HUES48 (cell line): Measurements from ENCODE around the gene ASIC3.
A peak's percentile ranks its signal among the peaks of the same experiment; 100 is the strongest.
"Not testable (repeated sequence)": the region's sequence is repeated elsewhere in the genome, so short reads cannot be mapped to it uniquely, and the experiment has no call there.

ENCODE experiments used
- H3K27ac ChIP-seq: one replicate; pipeline ENCODE4 v1.7.0; 2013; ENCODE audit warnings: low read depth, low read length, inconsistent platforms
- H3K27me3 ChIP-seq: 2 replicates; pipeline ENCODE4 v1.6.1; 2013; ENCODE audit warnings: mild to moderate bottlenecking, low read length; ENCODE audit not compliant: control insufficient read depth, insufficient read depth
- H3K36me3 ChIP-seq: 2 replicates; pipeline ENCODE4 v1.6.1; 2013; ENCODE audit warnings: low read length; ENCODE audit not compliant: control insufficient read depth, insufficient read depth
- H3K4me1 ChIP-seq: 2 replicates; pipeline ENCODE4 v1.6.1; 2013; ENCODE audit warnings: mild to moderate bottlenecking, low read length; ENCODE audit not compliant: control insufficient read depth, insufficient read depth
- H3K4me3 ChIP-seq: 2 replicates; pipeline ENCODE4 v1.5.1; 2013; ENCODE audit warnings: mild to moderate bottlenecking, low read depth, low read length
- H3K9ac ChIP-seq: 2 replicates; pipeline ENCODE4 v1.6.1; 2013; ENCODE audit warnings: mild to moderate bottlenecking, low read depth, low read length, moderate library complexity
- H3K9me3 ChIP-seq: 2 replicates; pipeline ENCODE4 v1.6.1; 2013; ENCODE audit warnings: low read length; ENCODE audit not compliant: control insufficient read depth, insufficient read depth

The ASIC3 gene

DNA sequence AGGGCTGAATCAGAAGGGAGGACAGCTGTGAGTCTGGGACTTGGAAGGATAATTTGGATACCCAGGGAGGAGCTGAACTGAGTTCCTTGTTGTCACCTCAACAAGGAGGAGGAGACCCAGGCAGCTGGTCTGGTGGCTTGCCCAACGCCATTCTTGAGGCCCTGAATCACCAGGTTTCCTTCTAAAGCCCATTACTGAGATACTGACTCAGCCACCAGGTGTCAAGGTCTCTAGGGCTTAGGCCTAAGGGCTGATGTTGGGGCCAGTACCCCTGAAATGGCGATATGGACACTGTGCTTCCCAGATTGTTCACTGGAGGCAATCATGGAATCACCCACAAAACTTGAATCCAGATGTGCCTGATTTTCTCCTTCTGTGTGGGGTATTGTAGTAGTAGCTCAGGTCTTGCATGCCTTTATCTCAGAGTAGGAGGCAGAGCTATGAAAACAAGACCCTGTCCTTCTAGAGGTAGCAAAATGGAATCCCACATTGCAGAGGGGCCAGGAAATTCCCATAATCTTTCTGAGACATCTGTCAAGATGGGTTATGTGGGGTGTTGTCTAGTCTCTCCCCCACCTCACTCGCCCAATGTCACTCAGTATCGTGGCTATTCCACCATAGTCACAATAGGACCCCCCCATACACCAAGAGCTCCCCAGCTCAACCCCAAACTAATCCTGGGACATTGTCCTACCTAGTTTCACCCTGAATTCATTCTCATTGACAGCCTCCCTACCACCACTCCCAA lies 22.2 kb upstream of the ASIC3 start:
- peaks cover 3% of the 10 kb centered on the region; the same call in 1 of the 2 replicates for H3K27me3 ChIP-seq
- no peak overlapping the region for H3K4me3 ChIP-seq
- H3K9ac ChIP-seq = no peak overlapping the region
- no peaks in the 10 kb centered on the region for H3K36me3 ChIP-seq
- peak overlapping the region; percentile 14 for H3K27ac ChIP-seq
- peaks cover 6% of the 10 kb centered on the region for H3K4me1 ChIP-seq
- no peaks in the 10 kb centered on the region for H3K9me3 ChIP-seq

DNA sequence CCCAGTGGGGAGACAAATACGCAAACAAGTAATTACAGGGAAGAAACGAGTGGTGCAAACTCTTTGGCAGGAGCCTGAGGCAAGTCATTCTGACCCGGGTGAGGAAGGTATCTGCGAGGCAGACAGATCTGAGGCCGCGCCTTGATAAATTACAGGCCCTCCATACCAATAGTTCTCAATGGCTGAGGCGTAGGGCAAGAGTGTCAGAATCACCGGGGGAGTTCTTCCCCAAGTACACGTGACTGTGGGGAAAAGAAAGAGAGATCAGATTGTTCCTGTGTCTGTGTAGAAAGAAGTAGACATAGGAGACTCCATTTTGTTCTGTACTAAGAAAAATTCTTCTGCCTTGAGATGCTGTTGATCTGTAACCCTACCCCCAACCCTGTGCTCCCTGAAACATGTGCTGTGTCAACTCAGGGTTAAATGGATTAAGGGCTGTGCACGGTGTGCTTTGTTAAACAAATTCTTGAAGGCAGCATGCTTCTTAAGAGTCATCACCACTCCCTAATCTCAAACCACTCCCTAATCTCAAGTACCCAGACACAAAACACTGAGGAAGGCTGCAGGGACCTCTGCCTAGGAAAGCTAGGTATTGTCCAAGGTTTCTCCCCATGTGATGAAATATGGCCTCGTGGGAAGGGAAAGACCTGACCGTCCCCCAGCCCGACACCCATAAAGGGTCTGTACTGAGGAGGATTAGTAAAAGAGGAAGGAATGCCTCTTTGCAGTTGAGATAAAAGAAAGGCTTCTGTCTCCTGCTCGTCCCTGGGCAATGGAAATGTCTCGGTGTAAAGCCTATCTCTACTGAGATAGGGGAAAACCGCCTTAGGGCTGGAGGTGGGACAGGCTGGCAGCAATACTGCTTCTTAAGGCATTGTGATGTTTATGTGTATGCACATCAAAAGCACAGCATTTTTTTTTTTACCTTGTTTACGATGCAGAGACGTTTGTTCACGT lies 21.3 kb upstream of the ASIC3 start:
- H3K9ac ChIP-seq, H3K9me3 ChIP-seq, H3K27me3 ChIP-seq, H3K4me1 ChIP-seq, H3K36me3 ChIP-seq: not testable (repeated sequence)
- peak overlapping the region; percentile 63 for H3K4me3 ChIP-seq
- peak overlapping the region; percentile 71 for H3K27ac ChIP-seq

DNA sequence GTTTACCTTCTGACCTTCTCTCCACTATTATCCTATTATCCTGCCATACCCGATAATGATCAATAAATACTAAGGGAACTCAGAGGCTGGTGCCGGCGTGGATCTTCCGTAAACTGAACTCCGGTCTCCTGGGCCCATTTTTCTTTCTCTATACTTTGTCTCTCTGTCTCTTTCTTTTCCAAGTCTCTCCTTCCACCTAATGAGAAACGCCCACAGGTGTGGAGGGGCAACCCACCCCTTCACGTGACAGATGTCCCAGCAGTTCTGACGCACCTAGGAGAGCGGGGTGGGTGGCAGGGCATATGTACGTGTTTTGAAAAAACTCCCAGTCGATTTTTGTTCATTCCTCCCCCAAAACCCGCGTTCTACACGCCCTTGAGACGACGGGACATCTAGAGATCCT lies 20.6 kb upstream of the ASIC3 start:
- peak overlapping the region; percentile 63 for H3K4me3 ChIP-seq
- not testable (repeated sequence) for H3K27me3 ChIP-seq, H3K36me3 ChIP-seq, H3K4me1 ChIP-seq, H3K9me3 ChIP-seq, H3K9ac ChIP-seq
- H3K27ac ChIP-seq = peak overlapping the region; percentile 71

DNA sequence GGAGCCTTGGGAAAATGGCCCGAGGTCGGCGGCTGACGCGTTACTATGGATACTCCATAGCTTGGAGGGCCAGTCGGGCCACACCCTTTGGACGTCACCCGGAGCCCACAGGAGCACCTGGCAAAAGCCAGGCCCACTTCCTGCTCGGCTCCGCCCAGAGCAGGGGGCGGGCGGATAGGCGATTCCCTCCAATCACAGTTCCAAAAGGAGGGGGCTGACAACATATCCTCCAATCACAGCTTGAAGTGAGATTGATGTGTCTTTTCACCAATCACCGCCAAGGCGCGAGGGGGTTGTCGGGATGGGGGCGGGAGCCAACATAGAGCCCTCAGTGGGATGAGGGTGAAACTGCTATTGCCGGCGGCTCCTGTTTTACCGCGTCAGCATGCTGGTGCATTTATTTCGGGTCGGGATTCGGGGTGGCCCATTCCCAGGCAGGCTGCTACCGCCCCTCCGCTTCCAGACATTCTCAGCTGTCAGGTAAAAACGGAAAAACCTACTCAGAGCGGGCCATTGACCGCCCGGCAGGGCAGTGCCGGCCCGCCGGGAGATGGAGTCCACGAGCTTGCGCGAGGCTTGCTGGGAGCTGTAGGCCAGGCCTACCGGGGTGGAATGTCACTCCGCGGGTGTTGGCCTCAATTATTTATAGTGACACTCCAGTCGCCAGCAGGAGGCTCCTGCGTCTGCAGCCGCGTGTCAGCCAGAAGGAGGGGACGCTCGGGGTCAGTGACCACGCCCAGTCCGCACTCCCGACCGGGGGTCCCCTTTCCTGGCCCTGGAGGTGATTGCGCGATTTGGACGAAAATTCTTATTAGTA lies 20.0 kb upstream of the ASIC3 start, which contains the start of gene ABCB8:
ABCB8 (plus strand) TSS at position 320 of the 817 bp plus-strand sequence; CDS start at position 386, 66 bp downstream.
- Histone ChIP-seq H3K9ac (no peak within 1 kb of the TSS; the same call in 1 of the 2 replicates), H3K36me3 (no peaks in the 10 kb centered on the region), H3K4me3 (peak within 1 kb of the TSS; percentile 92), H3K4me1 (peaks cover 6% of the 10 kb centered on the region), H3K9me3 (no peaks in the 10 kb centered on the region), H3K27me3 (no peaks in the 10 kb centered on the region), H3K27ac (peak within 1 kb of the TSS; percentile 82)

DNA sequence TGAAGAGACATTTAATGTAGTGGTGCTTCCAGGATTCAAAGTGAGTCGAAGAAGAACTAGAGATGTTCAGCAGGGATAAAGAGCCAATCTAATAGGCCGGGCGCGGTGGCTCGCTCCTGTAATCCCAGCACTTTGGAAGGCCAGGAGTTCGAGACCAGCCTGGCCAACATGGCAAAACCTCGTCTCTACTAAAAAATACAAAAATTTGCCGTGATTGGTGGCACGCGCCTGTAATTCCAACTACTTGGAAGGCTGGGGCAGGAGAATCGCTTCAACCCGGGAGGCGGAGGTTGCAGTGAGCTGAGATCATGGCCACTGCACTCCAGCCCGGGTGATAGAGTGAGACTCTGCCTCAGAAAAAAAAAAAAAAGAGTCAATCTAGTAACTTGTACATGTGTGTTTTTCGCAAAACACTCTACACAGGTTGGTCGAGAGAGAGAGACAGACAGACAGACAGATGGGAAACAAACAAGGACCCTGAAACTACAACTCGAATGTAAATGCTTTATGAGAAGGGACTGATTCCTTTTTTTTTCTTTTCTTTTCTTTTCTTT lies 19.3 kb upstream of the ASIC3 start:
- H3K27ac ChIP-seq = peak overlapping the region; percentile 82
- H3K36me3 ChIP-seq = no peaks in the 10 kb centered on the region
- no peaks in the 10 kb centered on the region for H3K27me3 ChIP-seq
- H3K9ac ChIP-seq = no peak overlapping the region
- peaks cover 6% of the 10 kb centered on the region for H3K4me1 ChIP-seq
- H3K4me3 ChIP-seq = peak overlapping the region; percentile 92
- H3K9me3 ChIP-seq = no peaks in the 10 kb centered on the region

DNA sequence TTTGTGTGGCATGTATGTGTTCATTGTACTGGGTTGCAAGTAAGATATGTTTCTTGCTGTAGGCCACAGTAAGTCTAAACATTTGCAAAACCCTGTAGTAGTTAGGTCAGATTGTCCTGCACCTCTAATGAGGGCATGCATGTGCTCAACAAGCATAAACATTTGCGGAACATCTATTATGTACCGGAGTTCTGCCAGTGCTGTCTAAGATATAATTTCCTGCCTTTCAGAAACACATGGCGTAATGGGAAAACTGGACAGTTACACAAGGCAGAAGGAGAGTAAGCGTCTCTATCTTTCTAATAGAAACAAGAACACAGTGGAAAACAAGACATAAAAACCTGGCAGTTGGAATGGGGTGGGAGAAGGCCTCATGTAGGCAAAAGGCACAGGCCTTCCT lies 17.3 kb upstream of the ASIC3 start:
- H3K36me3 ChIP-seq = peaks cover 10% of the 10 kb centered on the region
- no peaks in the 10 kb centered on the region for H3K27me3 ChIP-seq
- H3K27ac ChIP-seq = no peak overlapping the region
- H3K9me3 ChIP-seq = no peaks in the 10 kb centered on the region
- H3K4me3 ChIP-seq = no peak overlapping the region
- no peak overlapping the region for H3K9ac ChIP-seq
- H3K4me1 ChIP-seq = peaks cover 6% of the 10 kb centered on the region

DNA sequence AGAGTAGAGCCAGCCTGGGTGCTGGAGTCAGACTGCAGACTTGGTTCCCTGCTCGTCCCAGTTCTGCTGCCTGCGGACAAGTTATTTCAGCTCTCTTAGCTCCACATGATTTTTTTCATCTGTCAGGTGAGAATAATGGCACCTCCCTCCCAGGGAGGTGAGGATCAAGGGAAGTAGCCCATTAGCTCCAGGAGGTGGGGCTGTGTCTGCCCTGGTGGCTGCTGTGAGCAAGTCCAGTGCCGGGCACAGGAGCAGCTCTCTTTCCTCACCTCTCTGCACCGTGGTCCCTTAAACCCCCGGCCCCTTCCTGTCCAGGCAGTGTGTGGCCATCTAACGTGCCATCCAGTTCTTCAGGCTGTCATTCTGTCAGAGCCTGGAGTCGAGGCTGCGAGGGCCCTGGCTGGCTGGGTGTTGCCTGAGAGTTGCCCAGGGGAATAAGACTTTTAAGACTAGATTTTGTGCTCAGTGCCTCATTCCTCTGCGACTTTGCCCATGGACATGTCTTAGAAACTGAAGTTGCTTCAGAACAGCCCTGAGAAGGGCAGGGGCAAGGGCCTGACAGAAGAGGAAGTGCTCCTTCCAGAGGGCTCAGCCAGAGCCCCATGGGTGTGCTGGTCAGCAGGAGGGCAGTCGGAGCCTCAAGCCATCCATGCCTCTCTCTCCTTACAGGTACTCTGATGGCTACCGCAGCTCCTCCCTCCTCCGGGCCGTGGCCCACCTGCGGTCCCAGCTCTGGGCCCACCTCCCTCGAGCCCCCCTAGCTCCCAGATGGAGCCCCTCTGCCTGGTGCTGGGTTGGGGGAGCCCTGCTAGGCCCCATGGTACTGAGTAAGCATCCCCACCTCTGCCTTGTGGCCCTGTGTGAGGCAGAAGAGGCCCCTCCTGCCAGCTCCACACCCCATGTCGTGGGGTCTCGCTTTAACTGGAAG lies 15.1 kb upstream of the ASIC3 start:
- H3K36me3 ChIP-seq = peaks cover 19% of the 10 kb centered on the region
- H3K9ac ChIP-seq = no peak overlapping the region
- no peaks in the 10 kb centered on the region for H3K27me3 ChIP-seq
- H3K27ac ChIP-seq = no peak overlapping the region
- H3K9me3 ChIP-seq = no peaks in the 10 kb centered on the region
- H3K4me1 ChIP-seq = no peaks in the 10 kb centered on the region
- H3K4me3 ChIP-seq = no peak overlapping the region

DNA sequence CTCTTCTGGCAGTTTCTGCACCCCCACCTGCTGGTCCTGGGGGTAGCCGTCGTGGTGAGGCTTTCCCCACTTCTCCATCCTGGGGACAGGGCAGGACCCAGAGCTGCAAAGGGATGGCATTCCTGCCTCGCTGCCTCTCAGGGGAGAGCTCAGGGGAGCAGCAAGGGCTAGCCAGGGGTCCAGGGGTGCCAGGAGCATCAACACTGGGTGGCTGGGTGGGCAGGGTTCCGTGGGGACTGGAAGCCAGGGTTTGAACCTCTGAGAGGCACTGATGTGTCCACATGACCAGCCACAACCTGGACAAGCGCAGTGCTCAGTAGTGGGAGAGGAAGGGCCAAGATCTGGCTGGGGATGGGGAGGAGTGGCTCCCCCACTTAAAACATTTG lies 14.5 kb upstream of the ASIC3 start:
- no peaks in the 10 kb centered on the region for H3K27me3 ChIP-seq
- H3K36me3 ChIP-seq = peaks cover 19% of the 10 kb centered on the region
- H3K4me3 ChIP-seq = no peak overlapping the region
- no peaks in the 10 kb centered on the region for H3K9me3 ChIP-seq
- H3K27ac ChIP-seq = no peak overlapping the region
- H3K9ac ChIP-seq = no peak overlapping the region
- no peaks in the 10 kb centered on the region for H3K4me1 ChIP-seq

DNA sequence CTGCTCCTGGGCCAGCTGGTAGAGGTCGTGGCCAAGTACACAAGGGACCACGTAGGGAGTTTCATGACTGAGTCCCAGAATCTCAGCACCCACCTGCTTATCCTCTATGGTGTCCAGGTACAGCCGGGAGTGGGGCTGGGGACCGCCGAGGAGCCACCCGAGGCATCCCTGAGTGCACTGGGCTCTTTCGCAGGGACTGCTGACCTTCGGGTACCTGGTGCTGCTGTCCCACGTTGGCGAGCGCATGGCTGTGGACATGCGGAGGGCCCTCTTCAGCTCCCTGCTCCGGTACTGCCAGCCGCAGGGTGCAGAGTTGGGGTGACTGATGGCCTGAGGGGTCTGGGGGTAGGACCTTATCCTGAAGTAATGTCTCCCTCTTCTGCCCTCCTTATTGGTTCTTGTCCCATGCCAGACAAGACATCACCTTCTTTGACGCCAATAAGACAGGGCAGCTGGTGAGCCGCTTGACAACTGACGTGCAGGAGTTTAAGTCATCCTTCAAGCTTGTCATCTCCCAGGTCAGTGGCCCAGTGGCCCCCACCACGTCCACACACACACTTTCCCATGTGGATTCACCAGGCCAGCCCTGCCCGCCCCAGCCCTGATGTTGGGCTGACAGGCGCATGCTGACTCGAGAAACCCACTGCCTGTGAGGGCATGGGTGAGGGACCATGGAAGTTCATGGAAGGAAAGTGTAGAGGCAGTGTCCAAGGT lies 13.9 kb upstream of the ASIC3 start:
- H3K27ac ChIP-seq = no peak overlapping the region
- peaks cover 19% of the 10 kb centered on the region for H3K36me3 ChIP-seq
- no peak overlapping the region for H3K9ac ChIP-seq

More for the DNA sequence above, 13.9 kb upstream of the ASIC3 start:
- H3K27me3 ChIP-seq = no peaks in the 10 kb centered on the region
- H3K4me1 ChIP-seq = no peaks in the 10 kb centered on the region
- no peaks in the 10 kb centered on the region for H3K9me3 ChIP-seq
- H3K4me3 ChIP-seq = no peak overlapping the region
